NCI-H1436 treated with DMSO at 0.1 percent for 48 hours (cell line): ENCODE measurements around the gene PSME2.

ENCODE experiments used
- DNase-seq: peaks from one replicate; lab custom pipeline; 2025; lab: John Stamatoyannopoulos, UW

The PSME2 gene

DNA sequence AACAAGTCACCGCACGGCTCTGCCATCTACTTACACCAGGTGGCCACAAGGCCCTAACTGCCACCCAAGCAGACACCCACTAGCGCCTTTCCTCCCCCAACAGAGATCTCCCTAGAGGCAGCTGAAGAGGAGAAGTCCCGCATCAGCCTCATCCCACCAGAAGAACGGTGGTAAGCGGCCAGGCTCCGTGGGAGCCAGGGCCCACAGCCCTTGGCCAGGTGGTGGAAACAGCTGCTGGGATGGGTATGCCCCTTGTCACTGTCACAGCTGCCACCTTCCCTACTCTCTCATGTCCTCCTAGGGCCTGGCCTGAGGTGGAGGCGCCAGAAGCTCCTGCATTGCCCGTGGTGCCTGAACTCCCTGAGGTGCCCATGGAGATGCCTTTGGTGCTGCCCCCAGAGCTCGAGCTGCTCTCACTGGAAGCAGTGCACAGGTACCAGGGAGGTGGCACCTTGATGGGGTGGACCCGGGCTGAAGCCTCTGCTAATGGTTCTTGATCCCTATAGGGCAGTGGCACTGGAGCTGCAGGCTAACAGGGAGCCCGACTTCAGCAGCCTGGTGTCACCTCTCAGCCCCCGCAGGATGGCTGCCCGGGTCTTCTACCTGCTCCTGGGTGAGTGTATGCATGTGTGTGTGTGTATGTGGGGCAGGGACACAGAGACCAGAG lies 33.0 kb upstream of the PSME2 start:
- no peak for DNase-seq

DNA sequence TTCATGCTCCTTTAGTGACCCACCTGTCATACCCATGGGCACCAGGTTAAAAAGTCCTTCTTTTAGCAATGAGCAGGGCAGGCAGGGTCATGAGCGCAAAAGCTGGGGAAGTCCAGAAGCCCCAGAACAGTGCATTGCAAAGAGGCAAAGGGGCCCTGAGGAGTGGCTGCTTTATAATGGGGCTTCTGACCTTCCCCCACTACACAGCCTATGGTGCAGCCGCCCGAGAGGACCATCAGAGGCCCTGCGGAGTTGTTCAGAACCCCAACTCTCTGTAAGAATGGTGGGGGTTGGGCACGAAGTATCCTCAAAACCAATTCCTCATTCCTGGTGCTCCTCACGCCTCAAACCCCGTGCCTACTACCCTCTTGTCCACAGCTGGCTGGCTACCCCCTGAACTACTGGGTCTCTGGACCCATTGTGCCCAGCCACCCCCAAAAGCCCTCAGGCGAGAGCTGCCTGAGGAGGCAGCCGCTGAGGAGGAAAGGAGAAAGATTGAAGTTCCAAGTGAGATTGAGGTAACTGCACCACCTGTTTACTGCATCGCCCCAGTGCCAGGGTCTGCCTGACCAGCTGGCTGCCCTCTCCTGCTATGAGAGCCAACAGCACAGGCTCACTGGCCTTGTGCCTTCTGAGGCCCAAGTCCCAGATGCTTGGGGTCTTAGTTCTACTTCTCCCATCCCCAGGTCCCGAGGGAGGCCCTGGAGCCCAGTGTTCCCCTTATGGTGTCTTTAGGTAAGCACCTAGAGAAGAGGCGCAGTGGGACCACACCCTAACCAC lies 32.2 kb upstream of the PSME2 start:
- no peak for DNase-seq

DNA sequence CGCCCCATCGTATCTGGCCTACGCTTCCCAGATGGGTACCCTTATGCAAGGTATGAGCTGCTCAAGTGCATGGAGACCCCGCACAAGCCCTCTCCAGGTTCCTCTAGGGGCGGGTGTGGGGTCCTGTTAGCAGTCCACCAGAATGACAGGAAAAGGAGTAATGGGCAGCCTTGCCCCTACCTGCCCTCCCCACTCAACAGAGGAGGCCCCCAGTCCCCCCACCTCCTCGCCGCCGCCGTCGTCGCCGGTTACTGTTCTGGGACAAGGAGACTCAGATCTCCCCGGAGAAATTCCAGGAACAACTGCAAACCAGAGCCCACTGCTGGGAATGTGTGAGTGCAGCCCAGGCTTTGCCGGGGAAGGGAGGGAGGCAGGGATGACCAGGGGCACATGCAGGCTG lies 31.5 kb upstream of the PSME2 start:
- no peak for DNase-seq

DNA sequence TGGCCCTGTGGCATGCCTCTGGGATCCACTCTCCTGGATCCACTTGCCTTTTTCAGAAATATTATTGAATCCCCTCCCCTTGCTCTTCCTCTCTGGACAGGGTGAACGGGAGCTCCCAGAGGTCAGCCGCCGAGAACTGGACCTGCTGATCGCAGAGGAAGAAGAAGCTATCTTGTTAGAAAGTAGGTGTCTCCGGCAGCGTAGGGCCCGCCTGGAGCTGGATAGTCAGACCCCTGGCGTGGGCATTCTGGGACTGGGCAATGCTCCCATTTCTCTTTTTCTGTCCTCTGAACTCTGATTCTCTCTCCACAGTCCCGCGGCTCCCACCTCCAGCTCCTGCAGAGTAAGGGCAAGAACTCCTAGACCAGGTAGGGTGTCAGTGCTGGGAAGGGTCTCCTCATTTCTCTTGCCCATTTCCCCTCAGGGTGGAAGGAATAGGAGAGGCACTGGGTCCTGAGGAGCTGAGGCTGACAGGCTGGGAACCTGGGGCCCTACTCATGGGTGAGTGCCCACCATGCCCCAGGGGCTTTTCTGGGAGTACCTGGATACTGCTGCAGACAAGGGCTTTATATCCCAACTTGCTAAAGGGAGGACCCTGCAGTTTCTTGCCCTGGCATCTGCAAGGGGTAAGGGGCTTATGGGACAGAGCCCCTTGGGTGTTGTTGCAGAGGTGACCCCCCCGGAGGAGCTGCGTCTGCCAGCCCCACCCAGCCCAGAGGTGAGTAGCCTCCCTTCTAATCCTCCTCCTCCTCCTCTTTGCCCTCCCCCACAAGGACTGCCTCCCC lies 30.8 kb upstream of the PSME2 start:
- no peak for DNase-seq

DNA sequence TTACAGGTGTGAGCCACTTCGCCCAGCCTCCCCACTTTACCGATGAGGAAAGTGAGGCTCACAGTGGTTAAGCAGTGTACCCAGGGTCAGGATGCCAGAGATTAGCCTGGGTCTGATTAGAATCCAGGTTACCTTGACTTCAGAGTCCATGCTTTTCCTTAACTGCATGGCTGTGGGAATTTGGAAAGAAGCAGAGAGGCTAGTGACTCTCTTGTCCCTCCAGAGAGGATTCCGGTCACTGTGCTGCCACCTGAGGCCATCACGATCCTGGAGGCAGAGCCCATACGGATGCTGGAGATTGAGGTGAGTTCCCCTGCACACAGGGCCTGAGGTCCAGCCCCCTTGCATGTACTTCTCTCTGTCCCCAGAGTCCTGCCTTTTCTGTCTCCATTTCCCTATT lies 30.2 kb upstream of the PSME2 start:
- no peak for DNase-seq

DNA sequence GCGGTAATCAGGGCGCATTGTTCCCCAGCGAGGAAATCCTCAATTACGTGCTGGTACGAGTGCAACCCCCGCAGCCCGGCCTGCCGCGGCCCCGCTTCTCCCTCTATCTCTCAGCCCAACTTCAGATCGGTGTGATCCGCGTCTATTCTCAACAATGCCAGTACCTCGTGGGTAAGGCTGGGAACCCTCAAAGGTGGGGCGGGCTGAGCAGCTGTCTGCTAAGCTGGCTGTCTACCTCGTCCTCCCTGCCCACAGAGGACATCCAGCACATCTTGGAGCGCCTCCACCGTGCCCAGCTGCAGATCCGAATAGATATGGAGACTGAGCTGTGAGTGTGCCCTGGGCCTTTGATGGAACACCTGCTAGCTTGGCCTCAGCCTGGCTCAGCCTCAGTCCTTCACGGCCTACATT lies 26.5 kb upstream of the PSME2 start:
- DNase-seq, result no peak

DNA sequence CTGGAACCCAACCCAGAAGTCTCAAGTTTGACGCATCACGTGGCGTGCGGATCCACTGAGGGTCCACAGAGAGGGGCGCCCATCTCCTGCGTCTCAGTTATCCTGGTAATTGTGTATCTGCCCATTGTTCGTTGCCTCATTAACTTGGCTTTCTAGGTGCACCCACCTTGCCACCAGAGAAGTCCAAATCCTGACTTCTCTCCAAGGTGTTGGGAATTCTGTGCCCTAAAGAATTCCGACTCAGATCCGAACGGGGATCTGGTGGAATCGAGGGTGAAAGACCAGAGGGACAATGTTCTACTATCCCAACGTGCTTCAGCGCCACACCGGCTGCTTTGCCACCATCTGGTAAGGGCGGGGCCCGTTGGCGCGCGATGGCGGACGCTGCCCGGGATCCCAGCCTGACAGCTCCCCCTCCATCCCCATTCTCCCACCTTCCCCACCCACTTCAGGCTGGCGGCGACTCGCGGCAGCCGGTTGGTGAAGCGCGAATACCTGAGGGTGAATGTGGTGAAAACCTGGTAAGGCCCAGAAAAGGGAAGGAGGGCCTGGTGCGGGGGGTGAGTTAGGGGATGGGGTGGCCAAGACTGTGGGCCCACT lies 26.0 kb upstream of the PSME2 start:
- DNase-seq, result no peak

DNA sequence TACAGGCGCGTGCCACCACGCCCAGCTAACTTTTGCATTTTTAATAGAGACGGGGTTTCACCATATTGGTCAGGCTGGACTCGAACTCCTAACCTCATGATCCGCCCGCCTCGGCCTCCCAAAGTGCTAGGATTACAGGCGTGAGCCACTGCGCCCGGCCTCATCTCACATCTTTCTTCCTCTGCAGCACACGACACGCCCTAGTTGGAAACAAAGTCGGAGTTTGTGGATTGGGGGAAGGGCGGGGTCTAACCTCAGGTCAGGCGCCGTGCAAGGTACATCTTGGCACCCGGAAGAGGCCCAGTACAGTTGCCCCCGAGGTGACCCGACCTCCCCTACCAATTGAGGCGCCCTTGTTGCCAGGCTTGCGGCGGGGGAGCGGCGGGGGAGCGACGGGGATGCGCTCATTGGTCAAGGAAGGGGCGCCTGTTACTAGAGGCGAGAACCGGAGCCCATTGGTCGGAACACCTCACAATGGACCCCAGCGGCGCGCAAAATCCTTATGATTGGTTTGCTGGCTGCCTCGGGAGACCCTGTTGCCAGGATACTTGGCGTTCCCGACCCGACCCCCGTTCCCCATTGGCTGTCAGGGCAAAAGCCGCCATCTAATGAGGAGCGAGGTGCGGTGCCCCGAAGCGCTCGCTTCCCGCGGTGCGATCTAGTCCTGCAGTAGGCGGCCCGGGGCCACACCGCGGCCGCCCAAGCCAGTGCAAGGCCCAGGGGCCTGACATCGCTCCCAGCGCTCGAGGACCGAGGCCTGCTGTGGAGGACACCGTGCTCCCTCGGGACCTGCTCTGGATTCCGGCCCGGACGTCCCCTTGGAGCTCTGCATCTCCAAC lies 25.2 kb upstream of the PSME2 start, which contains the start of gene REC8:
Gene REC8 (plus strand): TSS at position 659 of the 839 bp plus-strand sequence. CDS start 473 bp downstream, outside the sequence.
- DNase-seq, result no peak

DNA sequence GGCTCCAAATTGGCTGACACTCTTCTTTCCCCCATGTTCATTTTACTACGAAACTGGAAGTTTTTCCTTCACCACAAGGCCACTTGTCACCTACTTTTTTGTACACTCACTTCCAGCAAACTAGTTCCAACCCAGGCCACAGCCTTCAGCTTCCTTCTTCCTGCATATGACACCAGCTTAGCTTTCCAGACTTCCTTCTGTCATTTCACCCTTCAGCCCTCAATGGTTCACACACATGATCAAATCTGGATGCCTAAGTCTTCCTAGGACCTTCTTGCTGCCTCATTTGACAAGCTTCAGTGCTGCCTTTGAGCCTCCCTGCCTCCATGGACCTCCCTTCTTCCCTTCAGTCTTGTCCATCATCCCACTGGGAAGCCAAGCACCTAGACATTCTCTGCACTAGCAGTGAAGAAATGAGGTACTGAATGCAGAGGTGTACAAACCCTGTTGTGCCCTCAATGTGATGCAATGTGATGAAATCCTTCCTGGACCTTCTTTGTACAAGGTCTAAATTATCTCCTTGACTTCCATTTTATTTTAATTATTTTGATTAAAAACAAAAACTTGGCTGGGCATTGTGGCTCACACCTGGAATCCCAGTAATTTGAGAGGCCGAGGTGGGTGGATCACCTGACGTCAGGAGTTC lies 21.2 kb upstream of the PSME2 start:
- DNase-seq, result no peak

DNA sequence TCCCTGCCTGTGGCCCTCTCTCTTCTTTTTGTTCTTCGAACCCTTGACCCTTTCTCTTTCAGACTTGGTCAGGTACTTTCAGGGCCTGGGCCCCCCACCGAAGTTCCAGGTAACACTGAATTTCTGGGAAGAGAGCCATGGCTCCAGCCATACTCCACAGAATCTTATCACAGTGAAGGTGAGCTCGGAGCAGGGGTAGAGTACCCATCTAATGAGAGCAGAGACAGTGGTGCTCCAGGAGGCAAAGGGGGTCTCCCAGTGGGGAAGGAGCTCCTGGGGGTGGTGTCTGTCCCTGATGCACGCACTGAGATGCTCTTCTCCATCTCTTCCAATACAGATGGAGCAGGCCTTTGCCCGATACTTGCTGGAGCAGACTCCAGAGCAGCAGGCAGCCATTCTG lies 19.4 kb upstream of the PSME2 start:
- no peak for DNase-seq

DNA sequence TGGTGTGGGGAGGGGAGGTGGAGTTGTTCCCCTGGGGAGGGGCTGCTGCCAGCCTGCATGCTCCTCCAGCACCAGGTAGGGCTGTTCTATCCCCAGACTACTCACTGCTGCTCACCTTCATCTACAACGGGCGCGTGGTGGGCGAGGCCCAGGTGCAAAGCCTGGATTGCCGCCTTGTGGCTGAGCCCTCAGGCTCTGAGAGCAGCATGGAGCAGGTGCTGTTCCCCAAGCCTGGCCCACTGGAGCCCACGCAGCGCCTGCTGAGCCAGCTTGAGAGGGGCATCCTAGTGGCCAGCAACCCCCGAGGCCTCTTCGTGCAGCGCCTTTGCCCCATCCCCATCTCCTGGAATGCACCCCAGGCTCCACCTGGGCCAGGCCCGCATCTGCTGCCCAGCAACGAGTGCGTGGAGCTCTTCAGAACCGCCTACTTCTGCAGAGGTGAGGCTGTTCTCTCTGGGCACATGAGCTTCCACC lies 18.1 kb upstream of the PSME2 start:
- DNase-seq, result no peak

DNA sequence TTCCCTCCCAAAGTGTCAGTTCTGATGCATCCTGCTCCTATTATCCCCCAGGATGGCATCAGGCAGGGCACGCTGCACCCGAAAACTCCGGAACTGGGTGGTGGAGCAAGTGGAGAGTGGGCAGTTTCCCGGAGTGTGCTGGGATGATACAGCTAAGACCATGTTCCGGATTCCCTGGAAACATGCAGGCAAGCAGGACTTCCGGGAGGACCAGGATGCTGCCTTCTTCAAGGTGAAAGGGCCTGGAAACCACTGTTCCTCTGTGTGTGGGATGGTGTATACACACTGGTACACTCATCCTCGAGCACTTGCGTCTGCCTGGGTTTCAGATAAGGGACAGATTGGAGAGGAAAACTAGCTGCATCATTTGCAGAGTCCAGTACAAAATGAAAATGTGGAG lies 15.7 kb upstream of the PSME2 start:
- DNase-seq, result no peak

DNA sequence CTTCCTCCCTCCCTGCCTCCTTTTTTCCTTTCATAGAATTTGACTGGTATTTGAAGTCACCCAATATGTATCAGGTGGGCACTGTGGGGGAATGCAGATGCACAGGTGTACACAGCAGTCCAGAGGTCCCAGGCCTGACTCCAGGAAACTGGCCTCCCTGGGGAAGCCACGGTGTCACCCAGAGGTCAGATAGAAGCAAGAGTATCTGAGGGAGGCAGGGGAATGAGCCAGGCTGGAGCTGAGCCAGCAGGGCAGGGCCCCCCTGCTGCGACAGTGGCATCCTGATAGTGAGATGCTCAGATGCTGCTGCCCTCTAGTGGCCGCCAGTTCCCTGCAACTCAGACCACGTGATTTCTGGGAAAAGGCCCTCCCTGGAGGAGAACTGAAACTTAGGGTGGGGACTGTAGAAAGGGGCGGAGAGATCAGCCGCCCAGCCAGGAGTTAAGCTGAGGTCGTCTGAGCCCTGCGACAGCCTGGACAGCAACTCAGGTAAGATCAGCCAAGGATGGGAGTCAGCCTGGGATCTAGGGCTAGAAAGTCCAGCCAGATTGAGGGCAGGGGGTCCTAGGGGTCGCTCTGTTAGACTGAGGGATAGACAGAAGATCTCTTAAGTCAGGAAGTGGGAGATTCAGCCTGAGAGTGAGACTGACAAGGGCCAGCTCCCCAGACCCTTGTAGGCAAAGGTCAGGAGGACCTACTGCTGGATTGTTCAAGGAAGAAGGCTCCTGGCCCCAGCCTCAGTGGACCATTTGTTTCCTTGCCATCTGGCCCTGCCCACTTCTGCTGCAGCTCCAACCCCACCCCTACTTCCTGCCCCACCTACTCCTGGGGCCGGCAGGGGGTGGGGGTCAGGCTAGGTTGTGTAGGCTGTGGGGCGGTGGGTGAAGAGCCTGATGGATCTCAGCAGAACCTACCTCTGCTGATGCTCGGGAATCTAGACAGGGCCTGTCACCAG lies 14.7 kb upstream of the PSME2 start, which contains the start of gene IRF9:
Gene IRF9 (plus strand): TSS at position 416 of the 955 bp plus-strand sequence. CDS start 880 bp downstream, outside the sequence.
- DNase-seq, result peak; percentile 74

DNA sequence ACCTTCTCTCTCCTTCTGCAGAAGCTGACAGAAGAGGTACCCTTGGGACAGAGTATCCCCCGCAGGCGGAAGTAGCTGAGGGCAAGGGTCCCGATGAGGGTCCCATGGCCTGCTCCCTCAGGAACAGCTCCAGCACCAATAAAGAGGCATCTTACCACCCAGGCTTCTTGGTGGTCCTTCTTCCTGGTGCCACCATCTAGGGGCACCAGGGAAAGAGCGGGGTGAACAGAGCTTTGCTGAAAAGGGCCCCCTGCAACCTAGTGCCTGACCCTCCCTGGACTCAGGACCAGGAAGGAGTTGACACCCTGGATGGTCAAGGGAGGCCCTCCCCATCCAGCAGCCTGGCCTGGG lies 14.1 kb upstream of the PSME2 start:
- DNase-seq, result no peak

DNA sequence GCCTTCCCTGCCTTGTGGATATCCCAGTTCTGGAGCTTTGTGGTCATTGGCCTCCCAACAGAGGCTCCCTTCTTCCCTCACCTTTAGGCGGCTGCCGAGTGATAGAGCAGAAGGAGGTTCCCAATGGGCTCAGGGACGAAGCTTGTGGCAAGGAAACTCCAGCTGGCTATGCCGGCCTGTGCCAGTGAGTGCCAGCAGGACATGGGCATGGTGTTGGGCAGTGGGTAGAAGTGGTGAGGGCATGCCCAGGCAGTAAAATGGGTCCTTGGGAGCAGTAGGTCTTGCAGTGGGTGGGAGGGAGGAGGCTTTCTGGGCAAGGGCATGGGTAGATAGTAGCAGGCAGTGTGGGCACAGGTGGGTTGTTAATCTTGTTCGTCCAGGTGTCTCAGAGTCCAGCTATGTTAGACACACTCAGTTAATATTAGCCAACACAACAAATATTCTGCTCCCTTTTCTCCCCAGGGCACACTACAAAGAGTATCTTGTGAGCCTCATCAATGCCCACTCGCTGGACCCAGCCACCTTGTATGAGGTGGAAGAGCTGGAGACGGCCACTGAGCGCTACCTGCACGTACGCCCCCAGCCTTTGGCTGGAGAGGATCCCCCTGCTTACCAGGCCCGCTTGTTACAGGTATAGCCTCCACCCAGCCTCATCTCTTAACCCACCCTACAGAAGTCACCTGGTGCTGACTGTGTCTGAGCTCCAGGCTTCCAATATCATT lies 13.5 kb upstream of the PSME2 start:
- no peak for DNase-seq

DNA sequence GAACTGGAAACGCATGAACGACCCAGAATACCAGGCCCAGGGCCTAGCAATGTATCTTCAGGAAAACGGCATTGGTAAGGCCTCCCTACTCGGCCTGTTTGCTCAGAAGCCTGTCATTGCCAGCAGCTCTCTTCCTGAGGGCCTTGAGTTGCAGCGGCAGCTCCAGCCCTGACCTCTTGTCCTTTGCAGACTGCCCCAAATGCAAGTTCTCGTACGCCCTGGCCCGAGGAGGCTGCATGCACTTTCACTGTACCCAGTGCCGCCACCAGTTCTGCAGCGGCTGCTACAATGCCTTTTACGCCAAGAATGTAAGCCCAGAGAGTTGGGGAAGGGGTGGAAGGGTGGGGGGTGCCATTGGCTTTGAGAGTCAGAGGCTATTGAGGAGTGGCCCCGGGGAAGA lies 10.9 kb upstream of the PSME2 start:
- DNase-seq, result no peak

DNA sequence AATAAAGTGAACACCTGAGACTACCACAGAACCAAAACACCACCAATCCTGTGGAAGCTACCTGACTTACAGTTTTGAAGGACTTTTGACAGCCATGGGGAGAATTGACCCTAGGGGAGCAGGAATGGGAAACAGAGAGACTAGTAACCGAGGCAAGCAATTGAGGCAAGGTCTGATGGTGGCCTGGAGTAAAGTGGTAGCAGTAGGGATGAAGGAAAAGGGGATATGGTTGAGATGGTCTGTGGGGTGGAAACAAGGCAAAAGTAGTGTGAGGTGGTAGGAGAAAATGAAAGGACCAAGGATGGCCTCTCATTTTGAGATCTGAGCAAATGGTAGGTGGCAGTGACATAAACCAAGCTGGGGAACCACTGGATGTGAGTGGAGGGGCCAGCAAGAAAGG lies 10.4 kb upstream of the PSME2 start:
- no peak for DNase-seq

DNA sequence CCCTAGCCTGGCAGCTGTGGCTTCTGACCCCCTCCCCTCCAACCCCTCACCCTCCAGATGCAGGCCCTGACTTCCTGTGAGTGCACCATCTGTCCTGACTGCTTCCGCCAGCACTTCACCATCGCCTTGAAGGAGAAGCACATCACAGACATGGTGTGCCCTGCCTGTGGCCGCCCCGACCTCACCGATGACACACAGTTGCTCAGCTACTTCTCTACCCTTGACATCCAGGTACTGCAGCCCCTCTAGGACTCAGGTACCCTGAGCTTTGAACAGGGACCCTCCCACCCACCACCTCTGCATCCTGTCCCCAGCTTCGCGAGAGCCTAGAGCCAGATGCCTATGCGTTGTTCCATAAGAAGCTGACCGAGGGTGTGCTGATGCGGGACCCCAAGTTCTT lies 8.7 kb upstream of the PSME2 start:
- no peak for DNase-seq
